ENCODE measurements around the gene GLDN. TPM values are rescaled to one million over a fixed set of nuclear protein-coding genes. Genes with fewer than 3 reads are reported as not detected.

GLDN gene
- total and polyA plus RNA-seq, 2 of the 8 experiments (the other 6 are each of a cell fraction or from before 2014, with no cell fraction given): 0.24 to 0.50 TPM

GRCh38 chr15:51356147-51356546 is 14.7 kb downstream of the GLDN start (continued):
- TF ChIP-seq CHD7 (IDR thresholded peaks at IDR 0.05; ENCODE audit: insufficient replicate concordance, low read length): no peak
- no peak for TF ChIP-seq JUND (IDR thresholded peaks at IDR 0.05; ENCODE audit: low read length)
- no peak for TF ChIP-seq GTF2F1 (IDR thresholded peaks at IDR 0.05; ENCODE audit: borderline replicate concordance, low read depth, low read length)
